Stimulated activated CD8-positive, alpha-beta memory T cell treated with anti-CD3 and anti-CD28 coated beads, Interleukin-15, amount 100 ng/mL, for 48 hours (primary cell): ENCODE data around the gene SHB.

Source experiments
- DNase-seq, 2 donors: peaks; one replicate each; pipeline ENCODE4 v3.0.0-alpha.2; 2020; ENCODE audit warnings: low read depth in 2 of 2

SHB gene

GRCh38 chr9:38042626-38043357 lies 26.2 kb downstream of the SHB start:
- DNase-seq: no peak

GRCh38 chr9:38041564-38042243 lies 27.3 kb downstream of the SHB start:
- no peak for DNase-seq

DNA sequence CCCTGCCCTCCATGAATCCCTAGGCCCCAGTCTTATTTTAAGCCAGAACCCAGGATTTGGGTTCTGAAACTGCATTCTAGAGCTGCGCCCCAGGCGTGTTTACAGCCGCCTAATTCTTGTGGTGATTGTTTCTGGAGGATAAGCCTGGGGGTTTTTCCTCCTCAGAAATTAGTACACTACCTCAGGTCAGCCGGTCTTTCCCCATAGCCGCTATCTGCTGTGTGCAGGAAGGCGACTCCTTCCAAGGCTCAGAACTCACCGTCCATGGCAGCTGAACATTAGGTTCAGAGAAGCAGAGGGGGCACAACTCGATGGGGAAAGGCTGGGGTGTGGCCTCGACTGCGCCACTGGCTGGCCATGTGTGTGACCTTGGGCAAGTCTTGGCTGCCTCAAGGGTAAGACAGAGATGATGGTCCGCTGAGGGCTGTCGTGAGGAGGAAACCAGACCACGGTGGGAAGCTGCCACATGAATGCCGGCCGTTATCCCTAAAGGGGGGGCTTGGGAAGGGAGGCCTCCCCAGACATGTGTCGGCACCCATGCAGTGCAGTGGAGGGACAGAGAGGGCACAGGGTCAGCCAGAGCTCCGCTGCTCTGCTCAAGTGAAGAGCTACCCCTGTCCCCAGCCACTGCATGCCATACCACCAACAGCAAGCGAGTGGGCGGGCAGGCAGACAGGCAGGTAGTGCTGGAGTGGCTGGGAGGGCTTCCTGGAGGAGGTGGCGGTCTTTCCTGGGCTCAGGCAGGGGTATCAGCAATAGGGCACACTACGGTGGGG lies 28.9 kb downstream of the SHB start:
- no peak for DNase-seq

DNA sequence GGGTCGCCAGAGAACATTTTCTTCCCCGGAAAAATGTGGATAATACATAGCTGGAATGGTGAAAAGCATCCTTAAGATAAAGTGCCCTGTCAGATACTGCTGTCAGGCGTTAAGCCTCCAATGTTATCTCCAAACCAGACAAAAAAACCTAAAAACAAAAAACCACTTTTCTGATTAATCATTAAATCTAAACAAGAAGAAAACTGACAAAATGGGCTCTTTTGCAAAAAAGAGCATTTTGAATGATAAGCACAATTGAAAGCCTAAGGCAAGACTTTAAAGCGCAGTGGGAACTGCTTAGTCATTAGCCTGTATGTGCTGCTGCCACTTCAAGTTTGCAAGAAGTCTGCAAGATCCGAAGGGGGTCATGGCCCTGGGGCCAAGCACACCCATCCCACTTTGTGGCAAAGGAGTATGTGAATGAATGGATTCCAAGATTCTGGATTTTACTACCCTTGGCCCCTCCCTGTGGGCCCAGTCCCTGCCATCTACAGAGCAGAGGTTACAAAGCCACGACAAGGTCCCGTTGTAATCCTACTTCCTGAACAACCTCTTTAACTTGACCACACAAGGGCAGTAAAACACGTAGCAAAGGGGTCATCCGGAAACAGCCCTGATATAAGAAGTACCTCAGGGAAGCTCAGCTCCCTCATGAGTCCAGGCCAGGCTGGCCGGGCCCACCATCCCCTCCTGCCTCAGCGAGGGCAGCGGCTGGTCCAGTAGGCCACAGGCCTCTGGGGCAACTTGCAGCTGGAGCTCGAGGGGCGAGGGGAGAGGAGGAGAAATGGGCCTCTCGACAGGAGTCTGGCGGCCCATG lies 29.7 kb downstream of the SHB start:
- no peak for DNase-seq

DNA sequence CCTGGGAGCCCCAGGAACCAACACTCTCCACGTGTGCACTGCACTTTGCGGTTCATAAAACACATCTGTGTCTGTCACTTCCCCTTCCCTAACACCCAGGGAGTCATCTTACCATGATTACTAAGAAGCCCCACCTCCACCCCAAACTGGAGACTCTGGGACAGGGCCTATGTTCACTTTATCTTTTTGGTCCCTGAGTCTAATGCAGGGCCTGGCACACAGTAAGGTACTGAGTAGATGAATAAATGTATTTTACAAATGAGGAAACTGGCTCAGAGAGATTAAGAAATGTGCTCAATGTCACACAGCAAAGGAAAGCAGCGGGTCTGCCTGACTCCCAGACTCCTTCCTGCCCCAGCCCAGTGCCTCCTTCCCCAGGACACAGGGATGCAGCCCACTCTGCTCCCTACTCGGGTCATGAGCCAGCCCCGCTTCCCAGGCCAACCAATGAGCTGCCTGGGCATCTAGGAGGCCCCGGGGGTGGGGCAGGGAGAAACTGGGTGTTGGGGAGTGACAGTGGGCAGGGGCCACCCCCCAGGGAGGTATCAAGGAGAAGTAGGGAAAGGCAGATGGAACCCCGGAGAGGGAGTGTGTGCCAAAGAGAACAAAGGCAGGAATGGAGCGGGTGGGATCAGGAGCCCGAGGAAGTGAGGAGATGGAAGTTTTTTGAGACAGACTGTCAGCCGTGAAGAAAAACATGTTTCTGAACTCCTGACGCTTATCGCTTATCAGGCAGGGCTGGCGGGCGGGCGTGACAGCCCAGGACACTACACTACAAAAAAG lies 30.5 kb downstream of the SHB start:
- DNase-seq: no peak

GRCh38 chr9:38037981-38038306 lies 31.1 kb downstream of the SHB start:
- DNase-seq: no peak

GRCh38 chr9:38036359-38037084 lies 32.5 kb downstream of the SHB start:
- DNase-seq: no peak

GRCh38 chr9:38035873-38036272 lies 33.2 kb downstream of the SHB start:
- DNase-seq: no peak

DNA sequence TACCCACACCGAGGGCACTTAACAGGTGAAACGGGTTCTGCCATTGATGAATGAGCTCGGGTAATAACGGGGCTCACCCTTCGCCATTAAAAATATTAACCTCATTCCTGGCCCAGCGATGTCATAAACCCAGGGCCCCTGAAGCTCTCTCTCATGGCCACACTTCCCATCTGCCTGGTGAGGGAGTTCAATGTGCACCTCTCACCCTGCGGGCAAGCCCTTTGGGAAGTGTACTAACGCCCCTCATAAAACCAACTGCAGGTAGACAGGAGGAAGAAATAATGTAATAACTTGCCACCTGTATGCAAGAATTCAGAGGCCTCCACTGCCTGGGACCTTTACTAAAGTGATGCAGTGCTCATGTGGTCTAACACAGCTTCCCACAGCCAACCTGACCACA lies 35.1 kb downstream of the SHB start:
- no peak for DNase-seq

GRCh38 chr9:38032266-38033110 lies 36.5 kb downstream of the SHB start:
- DNase-seq: no peak

DNA sequence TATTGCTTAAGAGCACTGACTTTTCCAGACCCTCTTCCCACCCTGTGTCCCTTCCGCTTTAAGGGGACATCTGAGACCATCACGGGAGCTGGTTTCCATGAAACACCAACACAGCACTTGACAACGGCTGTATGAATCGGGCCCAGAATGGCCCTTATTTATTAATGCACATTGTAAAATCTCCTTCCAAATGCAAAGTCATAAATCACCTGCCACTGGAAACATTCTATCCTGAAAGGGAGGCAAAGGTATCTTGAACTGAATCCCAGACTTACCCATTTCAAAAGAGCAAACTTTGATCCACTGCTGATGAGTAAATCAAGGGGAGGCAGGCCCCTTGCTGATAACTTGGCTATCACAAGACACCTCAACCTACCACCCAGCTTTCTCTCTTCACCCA lies 37.4 kb downstream of the SHB start:
- DNase-seq: no peak

DNA sequence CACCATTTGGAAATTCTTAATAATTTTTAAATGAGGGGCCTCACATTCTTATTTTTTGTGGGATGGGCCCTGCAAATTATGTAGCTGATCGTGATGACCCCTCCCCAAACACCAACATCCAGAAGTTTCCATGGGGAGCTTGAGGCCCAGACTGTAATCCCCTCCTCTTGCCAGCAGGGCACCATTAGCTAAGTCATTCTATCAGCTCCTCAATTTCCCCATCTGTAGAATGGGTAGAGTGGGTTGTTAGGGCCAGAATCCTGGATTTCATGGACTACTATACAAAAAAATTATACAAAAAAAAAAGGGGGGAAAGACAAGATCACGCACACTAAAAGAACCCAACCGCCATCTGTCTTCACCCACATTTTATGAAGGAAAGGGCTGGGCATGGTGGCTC lies 38.4 kb downstream of the SHB start:
- no peak for DNase-seq

DNA sequence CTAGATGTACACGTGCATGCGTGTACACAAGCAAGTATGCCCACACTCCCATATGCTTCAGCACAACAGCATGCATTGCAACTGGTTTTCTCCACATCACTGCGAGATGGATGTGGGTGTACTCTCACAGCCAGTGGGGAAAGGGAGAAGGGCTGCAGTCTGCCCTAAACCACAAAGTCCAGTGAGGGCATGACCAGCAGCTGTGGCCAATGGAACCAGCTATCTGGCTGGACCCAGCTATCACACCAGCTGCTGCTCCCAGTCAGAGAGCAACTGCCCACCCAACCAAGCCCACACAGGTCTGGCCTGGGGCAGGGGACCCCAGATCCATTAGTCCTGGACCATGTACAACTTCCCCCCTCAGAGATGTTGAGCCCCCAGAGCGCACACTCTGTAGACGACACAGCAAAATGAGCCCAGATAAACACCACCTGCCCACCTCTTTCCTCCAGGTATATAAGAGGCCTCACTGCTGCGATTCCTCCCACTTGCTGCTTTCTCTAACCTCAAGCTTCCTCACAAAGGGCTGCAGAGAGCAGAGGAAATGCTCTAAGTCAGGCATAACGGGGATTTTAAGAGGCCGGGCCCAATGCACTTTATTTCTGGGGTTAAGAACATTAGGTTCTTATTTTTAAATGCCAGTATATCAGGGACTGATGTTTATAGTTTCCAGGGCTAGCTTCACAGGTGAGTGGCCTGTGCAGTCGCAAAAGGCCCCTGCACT lies 39.0 kb downstream of the SHB start:
- no peak for DNase-seq

GRCh38 chr9:38027714-38028113 lies 41.3 kb downstream of the SHB start:
- DNase-seq: no peak

GRCh38 chr9:38026840-38027527 lies 42.0 kb downstream of the SHB start:
- no peak for DNase-seq

GRCh38 chr9:38026021-38026809 lies 42.8 kb downstream of the SHB start:
- no peak for DNase-seq

GRCh38 chr9:38025166-38025565 lies 43.9 kb downstream of the SHB start:
- DNase-seq: no peak
